Measurements from ENCODE around the gene L3MBTL1.

L3MBTL1 gene

DNA sequence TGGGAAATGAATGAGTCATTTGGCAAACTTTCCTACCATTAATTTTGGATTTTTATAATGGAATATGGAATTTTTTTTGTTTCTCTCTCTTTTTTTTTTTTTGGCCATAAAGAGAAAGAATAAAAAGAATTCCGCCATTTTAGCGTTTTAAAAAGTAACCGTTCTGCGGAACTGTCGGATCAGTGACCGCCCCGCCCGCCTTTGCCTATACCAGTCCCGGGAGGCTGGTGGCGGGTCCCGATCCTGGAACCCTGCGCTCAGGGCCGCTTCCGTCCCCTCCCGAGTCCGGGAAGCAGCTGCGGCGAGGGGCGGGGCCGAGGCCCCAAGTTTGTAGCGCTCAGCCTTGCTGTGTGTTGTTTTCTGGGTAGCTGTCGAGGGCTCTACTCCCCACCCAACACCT is 609 bp downstream of the L3MBTL1 start:
- peak; percentile 5 for DNase-seq

DNA sequence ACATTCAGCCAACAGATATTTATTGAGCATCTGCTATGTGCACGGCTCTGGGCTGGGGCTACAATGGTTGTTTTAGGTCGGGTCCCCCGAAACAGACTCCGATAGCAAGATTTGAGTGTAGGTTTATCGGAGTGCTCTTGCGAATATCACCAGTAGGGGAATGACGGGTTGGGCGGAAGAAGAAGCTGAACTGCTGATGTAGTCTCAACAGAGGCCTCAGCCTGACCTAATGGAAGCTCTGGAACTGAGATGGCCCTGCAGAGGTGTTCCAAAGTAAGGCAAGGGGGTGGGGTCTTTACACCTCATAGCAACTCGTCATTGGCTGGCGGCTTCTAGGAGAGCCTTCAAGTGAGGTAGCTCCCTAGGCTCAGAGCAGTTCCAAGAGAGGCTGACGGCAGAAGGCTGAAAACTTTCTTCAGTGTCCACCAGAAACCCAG is 1.1 kb downstream of the L3MBTL1 start:
- DNase-seq: no peak

DNA sequence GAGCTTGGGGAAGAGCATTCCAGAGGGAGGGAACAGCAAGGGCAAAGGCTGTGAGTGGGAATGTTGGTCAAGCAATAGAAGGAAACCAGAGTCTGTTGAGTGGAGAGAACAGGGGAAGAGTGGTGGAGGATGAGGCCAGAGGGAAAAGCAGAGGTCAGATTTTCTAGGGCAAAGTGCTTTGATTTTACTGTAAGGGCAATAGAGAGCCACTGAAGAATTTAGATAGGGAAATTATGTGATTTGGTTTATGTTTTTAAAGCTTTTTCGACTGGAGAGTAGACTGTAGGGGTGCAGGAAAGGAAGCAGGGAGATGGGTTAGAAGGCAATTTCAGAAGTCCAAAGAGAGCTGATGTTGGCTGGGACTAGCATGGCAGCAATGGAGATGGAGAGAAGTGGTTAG is 4.4 kb downstream of the L3MBTL1 start:
- no peak for DNase-seq

DNA sequence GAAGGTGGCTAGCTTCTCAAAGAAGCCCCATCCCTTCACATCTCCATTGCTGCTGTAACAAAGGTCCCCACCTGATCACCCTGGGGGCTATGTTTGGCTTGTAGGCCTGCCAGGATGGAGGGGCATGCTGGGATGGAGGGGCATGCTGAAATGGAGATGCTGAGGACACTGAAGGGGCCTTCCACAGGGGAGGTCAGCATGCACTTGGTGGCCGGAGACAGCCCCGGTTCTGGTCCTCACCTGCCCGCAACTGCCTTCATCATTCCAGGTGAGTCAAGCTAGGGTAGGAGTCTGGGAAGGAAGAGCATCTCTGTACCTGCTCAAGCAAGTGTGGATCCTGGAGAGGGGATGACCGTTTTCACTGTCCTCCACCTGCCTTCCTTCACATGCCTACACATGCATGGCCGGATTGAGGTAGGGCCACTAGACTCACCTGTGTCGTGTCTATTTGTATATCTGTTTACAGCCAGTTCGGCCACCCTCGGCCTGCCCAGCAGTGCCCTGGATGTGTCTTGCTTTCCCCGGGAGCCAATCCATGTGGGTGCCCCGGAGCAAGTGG is 6.0 kb downstream of the L3MBTL1 start:
- no peak for DNase-seq

DNA sequence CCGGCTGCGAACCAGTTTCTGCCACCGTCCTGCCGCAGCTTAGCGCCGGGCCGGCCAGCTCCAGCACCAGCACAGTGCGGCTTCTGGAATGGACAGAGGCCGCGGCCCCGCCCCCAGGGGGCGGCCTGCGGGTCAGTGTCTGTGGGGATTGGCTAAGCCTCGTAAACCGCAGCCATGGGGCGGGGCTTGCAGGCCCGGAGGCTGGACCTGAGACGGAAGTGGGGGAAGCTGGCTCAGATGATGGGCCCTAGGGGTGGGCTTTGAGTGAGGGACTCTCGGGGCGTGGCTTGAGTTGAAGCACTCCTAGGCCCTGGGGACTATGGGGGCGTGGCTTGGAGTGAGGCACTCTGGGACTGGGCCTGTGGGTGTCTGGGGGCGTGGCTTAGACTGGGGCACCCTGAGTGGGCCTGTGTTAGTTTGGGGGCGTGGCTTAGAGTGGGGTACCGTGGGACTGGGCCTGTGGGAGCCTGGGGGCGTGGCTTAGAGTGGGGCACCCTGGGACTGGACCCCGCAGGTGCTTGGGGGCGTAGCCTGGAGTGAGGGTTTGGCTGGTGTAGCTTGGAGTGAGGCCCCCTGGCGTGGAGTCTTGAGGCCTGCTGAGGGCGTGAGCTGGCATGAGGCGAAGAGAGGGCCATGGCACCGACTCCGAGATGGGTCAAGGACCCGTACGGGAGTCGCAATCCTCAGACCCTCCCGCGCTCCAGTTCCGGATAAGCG is 6.6 kb downstream of the L3MBTL1 start:
- peak; percentile 98 for DNase-seq

DNA sequence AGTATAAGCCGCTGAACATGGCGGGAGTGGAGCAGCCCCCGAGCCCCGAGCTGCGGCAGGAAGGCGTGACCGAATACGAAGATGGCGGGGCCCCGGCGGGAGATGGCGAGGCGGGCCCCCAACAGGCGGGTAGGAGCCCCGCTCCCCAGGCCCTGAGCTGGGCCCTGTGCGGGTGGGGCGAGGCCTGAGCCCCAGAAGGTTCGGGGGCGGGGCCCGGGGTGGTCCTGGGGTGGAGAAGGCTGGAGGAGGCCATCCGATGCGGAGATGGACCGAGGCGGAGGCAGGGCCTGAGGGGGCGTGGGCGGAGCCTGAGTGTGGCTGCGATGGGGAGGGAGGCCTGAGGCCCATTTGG is 7.1 kb downstream of the L3MBTL1 start:
- DNase-seq: no peak

GRCh38 chr20:43515628-43516027 is 8.1 kb downstream of the L3MBTL1 start:
- no peak for DNase-seq

GRCh38 chr20:43516251-43516824 is 8.8 kb downstream of the L3MBTL1 start:
- DNase-seq: no peak

- no peak for DNase-seq
Measured at GRCh38 chr20:43520074-43520630, 12.7 kb downstream of the L3MBTL1 start.

DNA sequence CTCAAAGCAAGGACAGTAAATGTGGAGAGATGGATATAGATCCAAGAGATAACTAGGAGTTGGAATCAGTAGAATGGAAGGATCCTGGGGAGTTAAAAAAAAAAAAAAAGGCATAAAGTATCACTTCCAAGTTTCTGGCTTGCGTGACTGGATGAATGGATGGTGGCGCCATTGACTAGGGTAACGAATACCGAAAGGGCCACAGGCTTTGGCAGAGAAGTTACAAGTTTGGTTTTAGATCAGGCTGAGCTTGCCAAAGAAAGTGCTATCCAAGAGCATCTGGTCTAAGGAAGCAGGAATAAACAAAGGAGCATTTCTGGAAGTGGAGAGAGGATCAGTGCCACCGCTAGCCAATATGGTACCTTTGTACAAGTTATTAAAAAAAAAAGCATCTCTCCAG is 17.5 kb downstream of the L3MBTL1 start:
- no peak for DNase-seq

DNA sequence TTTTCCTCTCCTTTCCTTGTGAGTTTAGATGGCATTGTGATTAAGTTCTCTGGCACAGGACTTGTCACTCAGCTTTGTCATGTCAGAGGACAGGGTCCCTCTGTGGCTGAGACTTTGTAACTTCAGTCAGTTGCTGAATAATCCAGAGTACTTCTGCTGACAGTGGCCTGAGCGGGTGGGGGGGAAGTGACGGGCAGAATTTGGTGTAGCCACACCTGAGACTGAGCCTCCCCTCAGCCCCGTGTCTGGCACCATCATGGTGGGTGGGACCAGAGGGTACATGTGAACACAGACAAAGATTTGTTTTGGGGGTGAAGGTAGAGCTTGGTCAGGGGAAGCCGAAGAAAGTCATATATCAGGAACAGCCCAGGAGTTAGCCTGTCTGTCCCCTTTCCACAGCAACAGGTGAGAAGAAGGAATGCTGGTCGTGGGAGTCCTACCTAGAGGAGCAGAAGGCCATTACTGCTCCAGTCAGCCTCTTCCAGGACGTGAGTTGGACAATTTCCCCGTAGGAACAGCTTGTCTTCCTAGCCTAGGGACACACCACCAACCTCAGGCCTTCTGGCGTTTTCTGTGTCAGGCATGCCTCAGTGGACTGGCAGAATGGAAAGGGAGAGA is 20.9 kb downstream of the L3MBTL1 start:
- DNase-seq: no peak

DNA sequence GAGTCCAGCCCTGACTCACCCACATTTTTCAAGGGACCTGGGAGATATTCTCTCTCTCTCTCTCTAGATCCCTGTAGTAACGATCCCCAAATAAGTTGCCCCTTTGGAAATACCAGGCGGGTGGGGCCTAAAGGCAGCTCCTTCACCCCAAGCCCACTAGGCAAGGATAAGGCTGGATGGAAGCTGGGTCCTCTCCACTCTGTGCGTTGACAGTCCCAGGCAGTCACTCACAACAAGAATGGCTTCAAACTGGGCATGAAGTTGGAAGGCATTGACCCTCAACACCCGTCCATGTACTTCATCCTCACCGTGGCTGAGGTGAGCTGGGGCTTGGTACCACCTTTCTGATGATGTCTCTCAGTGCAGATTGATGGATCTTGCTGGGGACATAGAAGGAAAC is 21.6 kb downstream of the L3MBTL1 start:
- DNase-seq: no peak

- DNase-seq: no peak
Measured at GRCh38 chr20:43529457-43530153, 22.1 kb downstream of the L3MBTL1 start.

DNA sequence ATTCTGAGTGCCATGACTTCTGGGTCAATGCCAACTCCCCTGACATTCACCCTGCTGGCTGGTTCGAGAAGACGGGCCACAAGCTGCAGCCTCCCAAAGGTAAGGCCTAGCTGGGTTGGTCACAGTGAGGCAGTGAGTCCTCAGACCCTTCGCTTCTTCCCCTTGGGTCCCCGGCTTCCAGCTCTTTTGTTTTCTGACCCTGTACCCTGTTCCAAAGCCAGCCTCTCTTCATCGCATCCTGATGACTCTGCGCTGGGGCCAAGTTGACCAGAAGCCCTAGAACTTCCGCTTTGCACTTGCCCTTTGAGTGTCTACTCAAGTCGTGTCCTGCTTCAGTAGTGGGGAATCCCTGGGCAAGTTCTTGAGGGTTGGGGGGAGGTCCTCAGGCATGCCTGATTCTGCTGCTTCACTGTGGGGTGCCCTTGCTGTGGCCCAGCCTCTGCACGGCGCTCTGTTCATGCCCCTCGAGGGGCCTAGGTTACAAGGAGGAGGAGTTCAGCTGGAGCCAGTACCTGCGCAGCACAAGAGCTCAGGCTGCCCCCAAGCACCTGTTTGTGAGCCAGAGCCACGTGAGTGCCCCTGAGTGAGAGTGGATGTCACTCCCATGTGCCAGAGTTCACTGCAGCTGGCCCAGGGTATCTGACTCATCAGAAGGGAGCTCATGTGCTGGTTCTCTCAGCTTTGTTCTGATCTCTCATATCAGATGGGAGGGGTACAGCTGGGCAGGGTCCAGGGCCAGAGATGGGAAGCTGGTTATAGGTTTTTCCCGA is 23.0 kb downstream of the L3MBTL1 start:
- no peak for DNase-seq

- DNase-seq: no peak
Measured at GRCh38 chr20:43531091-43531443, 23.6 kb downstream of the L3MBTL1 start.

- no peak for DNase-seq
Measured at GRCh38 chr20:43532416-43533055, 25.0 kb downstream of the L3MBTL1 start.

GRCh38 chr20:43533060-43533459 is 25.6 kb downstream of the L3MBTL1 start:
- DNase-seq: no peak

GRCh38 chr20:43534016-43534415 is 26.5 kb downstream of the L3MBTL1 start:
- no peak for DNase-seq

DNA sequence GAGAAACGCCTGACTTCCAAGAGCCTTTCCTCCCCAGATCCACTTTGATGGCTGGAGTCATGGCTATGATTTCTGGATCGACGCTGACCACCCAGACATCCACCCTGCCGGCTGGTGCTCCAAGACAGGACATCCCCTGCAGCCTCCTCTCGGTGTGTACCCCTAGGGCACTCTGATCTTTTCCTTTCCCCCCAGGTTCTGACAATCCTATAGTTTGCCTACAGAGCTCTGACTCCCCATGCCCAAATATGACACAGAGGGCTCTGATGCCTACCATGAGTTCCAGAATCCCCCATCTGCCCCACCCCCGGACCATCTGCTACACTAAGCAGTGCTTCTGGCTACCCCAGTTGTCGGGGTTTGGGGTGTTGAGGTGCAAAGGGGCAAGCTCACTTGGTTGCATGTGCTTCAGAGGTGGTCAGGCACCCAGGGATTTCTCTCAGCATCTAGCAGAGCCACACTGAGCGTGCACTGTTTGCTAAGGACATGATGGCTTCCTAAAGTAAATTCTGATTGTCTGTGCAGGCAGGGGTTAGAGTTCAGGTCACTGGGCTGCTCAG is 27.4 kb downstream of the L3MBTL1 start:
- no peak for DNase-seq

DNA sequence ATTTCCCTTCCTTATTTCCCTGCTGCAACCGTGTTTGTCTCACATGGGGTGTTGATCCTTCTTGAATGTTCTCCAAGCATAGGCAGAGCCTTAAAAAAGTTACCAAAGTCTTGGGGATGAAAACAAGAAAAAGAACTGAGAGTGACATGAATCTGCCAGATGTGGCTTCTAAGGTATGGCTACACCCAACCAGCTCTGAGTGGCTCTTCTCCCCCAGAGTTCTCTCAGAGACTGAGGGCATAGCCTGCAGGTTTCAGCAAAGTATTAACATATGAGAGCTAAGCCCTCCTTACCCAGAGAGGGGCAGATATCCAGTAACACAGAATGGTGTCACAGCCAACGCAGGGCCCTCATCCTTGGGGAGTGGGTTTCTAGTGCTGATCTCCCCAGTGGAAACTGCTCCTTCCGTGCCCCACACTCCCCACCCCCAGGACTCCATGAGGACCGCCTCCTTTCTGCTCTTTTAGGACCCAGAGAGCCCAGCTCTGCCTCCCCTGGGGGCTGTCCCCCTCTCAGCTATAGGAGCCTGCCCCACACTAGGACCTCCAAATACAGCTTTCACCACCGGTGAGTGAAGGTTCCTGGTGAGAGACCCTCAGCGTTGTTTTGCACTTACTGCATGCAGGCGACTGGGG is 28.0 kb downstream of the L3MBTL1 start:
- DNase-seq: no peak
